K562 (cell line): ENCODE data around the gene ZSCAN21. TPM values are rescaled to one million over a fixed set of nuclear protein-coding genes. Genes with fewer than 3 reads are reported as not detected.

Experiments
- ATAC-seq: fragments of 200-7000 bp; cut with Tn5 transposase; 3 replicates; pipeline ENCODE4 v1.9.1; 2020; ENCODE audit warnings: moderate library complexity
- BruUV-seq: library from RNA; stranded (reverse); fragments of 400-500 nt; replicated peaks from 2 replicates; lab custom pipeline; 2021; lab: Mats Ljungman, UMichigan
- CTCF ChIA-PET: fragments of 300-600 bp; formaldehyde crosslinking; extraction: SDS; loops from one replicate; lab custom pipeline; 2021; ENCODE audit warnings: low intra/inter-chr PET ratio; lab: Yijun Ruan, JAX
- POLR2A ChIA-PET: fragments of 300-600, 350-650 bp; sonication (Branson Sonifier 250); formaldehyde crosslinking; extraction: SDS; loops from one replicate; lab custom pipeline; 2021; ENCODE audit warnings: antibody characterized with exemption, inconsistent platforms; lab: Yijun Ruan, JAX
- DNase-seq, 4 experiments: peaks; one replicate each; pipeline versions ENCODE4 v3.0.0 to v3.0.0-alpha.2; 2011 to 2018; ENCODE audit warnings: low spot score in 3 of 4, mixed read lengths in 3 of 4; ENCODE audit errors: extremely low read depth in 1 of 4
- FAIRE-seq: peaks from 2 replicates; lab custom pipeline; 2011; peaks lifted over from hg19 to GRCh38; lab: Jason Lieb, UNC
- H2AFZ ChIP-seq: 2 replicates; pipeline ENCODE4 v1.6.0; 2011; ENCODE audit warnings: low read depth, low read length, control low read depth, inconsistent platforms
- H3K27ac ChIP-seq: fragments of 200-600 bp; 3 replicates; pipeline ENCODE4 v1.8.0; 2011; ENCODE audit warnings: low read depth, mild to moderate bottlenecking, control low read depth, inconsistent platforms, low read length, moderate library complexity, mixed read lengths; ENCODE audit errors: extremely low read depth
- H3K27me3 ChIP-seq, 2 experiments: fragments of 300-600 bp in 1 of 2; 2 replicates in 1 of 2; 3 replicates in 1 of 2; pipeline versions ENCODE4 v1.6.0 to v1.8.0; 2011; ENCODE audit warnings: inconsistent platforms in 2 of 2, low read length in 2 of 2, mild to moderate bottlenecking in 1 of 2, mixed read lengths in 1 of 2, moderate library complexity in 1 of 2; ENCODE audit not compliant: control insufficient read depth in 2 of 2, insufficient read depth in 2 of 2
- H3K36me3 ChIP-seq: fragments of 300-600 bp; 3 replicates; pipeline ENCODE4 v1.8.0; 2011; ENCODE audit warnings: mild to moderate bottlenecking, low read length, inconsistent platforms; ENCODE audit not compliant: control insufficient read depth, insufficient read depth
- H3K4me1 ChIP-seq, 2 experiments: fragments of 200-600 bp in 1 of 2; replicated peaks in 1 of 2; 2 replicates in 1 of 2; 3 replicates in 1 of 2; pipeline versions ENCODE4 v1.5.1 to v1.8.0; 2011; ENCODE audit warnings: inconsistent platforms in 2 of 2, low read length in 2 of 2, mild to moderate bottlenecking in 1 of 2, mixed read lengths in 1 of 2, moderate library complexity in 1 of 2; ENCODE audit not compliant: control insufficient read depth in 2 of 2, insufficient read depth in 2 of 2
- H3K4me2 ChIP-seq: 2 replicates; pipeline ENCODE4 v1.6.1; 2011; ENCODE audit warnings: low read length, control low read depth, inconsistent platforms, mixed read lengths; ENCODE audit not compliant: insufficient read depth
- H3K4me3 ChIP-seq: fragments of 200-600 bp; sonication (generic), shearing (Covaris generic); 2 replicates; pipeline ENCODE4 v1.5.1; 2016; ENCODE audit warnings: control low read depth, inconsistent platforms
- H3K79me2 ChIP-seq: fragments of 200-600 bp; 3 replicates; pipeline ENCODE4 v1.8.0; 2011; ENCODE audit warnings: low read length, inconsistent platforms; ENCODE audit not compliant: control insufficient read depth, insufficient read depth
- H3K9ac ChIP-seq, 2 experiments: 2 replicates each; pipeline versions ENCODE4 v1.6.0 to v1.6.1; 2011; ENCODE audit warnings: low read depth in 2 of 2, low read length in 2 of 2, control low read depth in 1 of 2, inconsistent platforms in 1 of 2, mild to moderate bottlenecking in 1 of 2, mixed read lengths in 1 of 2; ENCODE audit not compliant: insufficient read depth in 1 of 2
- H3K9me1 ChIP-seq: one replicate; pipeline ENCODE4 v1.6.0; 2011; ENCODE audit warnings: inconsistent platforms, mild to moderate bottlenecking, low read length, moderate library complexity; ENCODE audit not compliant: control insufficient read depth, insufficient read depth
- H3K9me3 ChIP-seq: replicated peaks from 2 replicates; pipeline ENCODE4 v1.5.1; 2011; ENCODE audit warnings: low read depth, low read length, inconsistent platforms; ENCODE audit not compliant: control insufficient read depth, insufficient read depth
- H4K20me1 ChIP-seq: replicated peaks from 2 replicates; pipeline ENCODE4 v1.6.1; 2011; ENCODE audit warnings: low read length, inconsistent platforms, mixed read lengths; ENCODE audit not compliant: control insufficient read depth, insufficient read depth
- DNMT1 ChIP-seq: fragments of 450-650 bp; IDR thresholded peaks from 2 replicates; pipeline ENCODE4 v1.6.1; 2016; ENCODE audit warnings: antibody characterized with exemption, mild to moderate bottlenecking
- JUND ChIP-seq, 2 experiments: IDR thresholded peaks; 2 replicates in 1 of 2; 3 replicates in 1 of 2; pipeline ENCODE4 v1.6.1; 2011; ENCODE audit warnings: borderline replicate concordance in 2 of 2, low read depth in 2 of 2, low read length in 2 of 2, improper control_type of control experiment in 1 of 2, missing biosample characterization in 1 of 2, missing genetic modification characterization in 1 of 2, missing genetic modification reagents in 1 of 2
- MEIS2 ChIP-seq: fragments of 450-650 bp; IDR thresholded peaks from 2 replicates; pipeline ENCODE4 v1.6.1; 2014; ENCODE audit warnings: mild to moderate bottlenecking; ENCODE audit not compliant: partially characterized antibody
- NCOA2 ChIP-seq, 2 experiments: fragments of 450-650 bp; IDR thresholded peaks; 2 replicates each; pipeline ENCODE4 v1.6.1; 2018; ENCODE audit warnings: mild to moderate bottlenecking in 2 of 2, moderate library complexity in 1 of 2; ENCODE audit not compliant: partially characterized antibody in 2 of 2
- NR1H2 ChIP-seq: sonication (generic); formaldehyde crosslinking; IDR thresholded peaks from 2 replicates; pipeline ENCODE4 v1.4.0; 2020; ENCODE audit warnings: mild to moderate bottlenecking, missing genetic modification reagents
- PHB ChIP-seq: fragments of 250-450 bp; sonication (Bioruptor Pico); IDR thresholded peaks from 2 replicates; pipeline ENCODE4 v1.5.0; 2021
- PTBP1 ChIP-seq: fragments of 200-400 bp; formaldehyde crosslinking; IDR thresholded peaks from 2 replicates; pipeline ENCODE4 v1.6.1; 2017; ENCODE audit warnings: low read depth, low read length
- ZBTB7A ChIP-seq: IDR thresholded peaks from 2 replicates; pipeline ENCODE4 v1.6.1; 2011; ENCODE audit warnings: low read depth, mild to moderate bottlenecking, low read length, moderate library complexity, borderline replicate concordance; ENCODE audit not compliant: control insufficient read depth
- ZNF12 ChIP-seq: sonication (generic); formaldehyde crosslinking; IDR thresholded peaks from 2 replicates; pipeline ENCODE4 v1.4.0; 2020; ENCODE audit warnings: mild to moderate bottlenecking, missing genetic modification reagents
- ZNF121 ChIP-seq: sonication (generic); formaldehyde crosslinking; conservative IDR thresholded peaks from 2 replicates; pipeline ENCODE4 v1.8.0; 2022; ENCODE audit warnings: missing genetic modification reagents
- ZNF140 ChIP-seq: fragments of 250-450 bp; sonication (Bioruptor Pico); IDR thresholded peaks from 2 replicates; pipeline ENCODE4 v1.8.0; 2021; ENCODE audit warnings: moderate library complexity, mild to moderate bottlenecking, inconsistent platforms
- ZNF668 ChIP-seq: fragments of 250-450 bp; sonication (Bioruptor Pico); IDR thresholded peaks from 2 replicates; pipeline ENCODE4 v1.8.0; 2022; ENCODE audit warnings: mild to moderate bottlenecking, inconsistent platforms
- WGBS: fragments of 100-300 bp; shearing (Covaris generic); methylation state at CpG from one replicate; pipeline ENCODE4 v1.1.6; 2016; ENCODE audit warnings: low coverage, mixed read lengths; ENCODE audit not compliant: insufficient coverage; ENCODE audit errors: missing lambda C conversion rate; 5-methylcytosine and 5-hydroxymethylcytosine counted together
- in situ Hi-C: fragments of 300-500 bp; cut with MboI; formaldehyde crosslinking; loops from 4 replicates; pipeline ENCODE4 v1.15.0; 2018; ENCODE audit warnings: inconsistent platforms, mixed read lengths
- intact Hi-C: fragments of 100-400 bp; cut with micrococcal nuclease; formaldehyde crosslinking; loops from 2 replicates; pipeline ENCODE4 v1.14.2; 2022
- polyA plus RNA-seq, 8 experiments: library from polyadenylated mRNA; depleted of rRNA in 4 of 8; stranded (reverse) in 5 of 8; unstranded in 3 of 8; fragments of >200 nt; fragmentation: Nextera tagmentation in 2 of 8; fragmentation: Illumina TruSeq in 1 of 8; extraction: Ambion mirVana in 2 of 8; extraction: Trizol in 1 of 8; gene quantifications; 2 replicates each; pipeline versions ENCODE4 v1.2.1 to v1.2.3, GENCODE V29; 2011 to 2014; ENCODE audit warnings: inconsistent platforms in 1 of 8, missing spikeins in 1 of 8
- total RNA-seq, 7 experiments: library from RNA; depleted of rRNA in 6 of 7; stranded (reverse); fragments of >200 nt in 6 of 7; fragmentation: Illumina TruSeq in 2 of 7; extraction: Trizol in 2 of 7; gene quantifications; 2 replicates each; pipeline versions ENCODE4 v1.2.1 to v1.2.3, GENCODE V29; 2011 to 2021; ENCODE audit warnings: low replicate concordance in 1 of 7
- TF ChIP-seq, protein P1 (sequence below): sonication (generic); formaldehyde crosslinking; IDR thresholded peaks from 2 replicates; pipeline ENCODE4 v1.8.0; 2022; ENCODE audit warnings: missing genetic modification reagents, mild to moderate bottlenecking, borderline replicate concordance
- TF ChIP-seq, protein P2 (sequence below): sonication (generic); formaldehyde crosslinking; IDR thresholded peaks from 2 replicates; pipeline ENCODE4 v1.8.0; 2022; ENCODE audit warnings: mild to moderate bottlenecking, missing genetic modification reagents

ZSCAN21 gene
- total and polyA plus RNA-seq, 9 of the 15 experiments (the other 6 are each of a cell fraction or from before 2014, with no cell fraction given), result 5.9 to 15.5 (median 13.2) TPM

GRCh38 chr7:100102950-100103840 lies 53.6 kb downstream of the ZSCAN21 start:
- WGBS, result 76% methylated on average over 17 of the region's 17 CpGs
- intact Hi-C loops, result no loop called here
- TF ChIP-seq MEIS2 (peak; percentile 80), ZNF140 (no peak), PTBP1 (no peak), NCOA2 (IDR thresholded peaks at IDR 0.05; ENCODE audit: partially characterized antibody in 2 of 2) (no peak), PHB (no peak), ZNF668 (CRISPR knock-in tag) (no peak), ZNF12 (CRISPR knock-in tag) (no peak), ZNF121 (CRISPR knock-in tag) (peak; percentile 93), DNMT1 (no peak), ZBTB7A (no peak), JUND (IDR thresholded peaks at IDR 0.05; ENCODE audit: borderline replicate concordance, low read depth, low read length) (peak; percentile 33; the same call in 1 of the 2 replicates), JUND (tag; IDR thresholded peaks at IDR 0.05; ENCODE audit: borderline replicate concordance, low read depth, low read length) (no peak), NR1H2 (CRISPR knock-in tag) (no peak)
- TF ChIP-seq, protein P1, sequence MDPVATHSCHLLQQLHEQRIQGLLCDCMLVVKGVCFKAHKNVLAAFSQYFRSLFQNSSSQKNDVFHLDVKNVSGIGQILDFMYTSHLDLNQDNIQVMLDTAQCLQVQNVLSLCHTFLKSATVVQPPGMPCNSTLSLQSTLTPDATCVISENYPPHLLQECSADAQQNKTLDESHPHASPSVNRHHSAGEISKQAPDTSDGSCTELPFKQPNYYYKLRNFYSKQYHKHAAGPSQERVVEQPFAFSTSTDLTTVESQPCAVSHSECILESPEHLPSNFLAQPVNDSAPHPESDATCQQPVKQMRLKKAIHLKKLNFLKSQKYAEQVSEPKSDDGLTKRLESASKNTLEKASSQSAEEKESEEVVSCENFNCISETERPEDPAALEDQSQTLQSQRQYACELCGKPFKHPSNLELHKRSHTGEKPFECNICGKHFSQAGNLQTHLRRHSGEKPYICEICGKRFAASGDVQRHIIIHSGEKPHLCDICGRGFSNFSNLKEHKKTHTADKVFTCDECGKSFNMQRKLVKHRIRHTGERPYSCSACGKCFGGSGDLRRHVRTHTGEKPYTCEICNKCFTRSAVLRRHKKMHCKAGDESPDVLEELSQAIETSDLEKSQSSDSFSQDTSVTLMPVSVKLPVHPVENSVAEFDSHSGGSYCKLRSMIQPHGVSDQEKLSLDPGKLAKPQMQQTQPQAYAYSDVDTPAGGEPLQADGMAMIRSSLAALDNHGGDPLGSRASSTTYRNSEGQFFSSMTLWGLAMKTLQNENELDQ (CRISPR knock-in tag), result no peak
- TF ChIP-seq, protein P2, sequence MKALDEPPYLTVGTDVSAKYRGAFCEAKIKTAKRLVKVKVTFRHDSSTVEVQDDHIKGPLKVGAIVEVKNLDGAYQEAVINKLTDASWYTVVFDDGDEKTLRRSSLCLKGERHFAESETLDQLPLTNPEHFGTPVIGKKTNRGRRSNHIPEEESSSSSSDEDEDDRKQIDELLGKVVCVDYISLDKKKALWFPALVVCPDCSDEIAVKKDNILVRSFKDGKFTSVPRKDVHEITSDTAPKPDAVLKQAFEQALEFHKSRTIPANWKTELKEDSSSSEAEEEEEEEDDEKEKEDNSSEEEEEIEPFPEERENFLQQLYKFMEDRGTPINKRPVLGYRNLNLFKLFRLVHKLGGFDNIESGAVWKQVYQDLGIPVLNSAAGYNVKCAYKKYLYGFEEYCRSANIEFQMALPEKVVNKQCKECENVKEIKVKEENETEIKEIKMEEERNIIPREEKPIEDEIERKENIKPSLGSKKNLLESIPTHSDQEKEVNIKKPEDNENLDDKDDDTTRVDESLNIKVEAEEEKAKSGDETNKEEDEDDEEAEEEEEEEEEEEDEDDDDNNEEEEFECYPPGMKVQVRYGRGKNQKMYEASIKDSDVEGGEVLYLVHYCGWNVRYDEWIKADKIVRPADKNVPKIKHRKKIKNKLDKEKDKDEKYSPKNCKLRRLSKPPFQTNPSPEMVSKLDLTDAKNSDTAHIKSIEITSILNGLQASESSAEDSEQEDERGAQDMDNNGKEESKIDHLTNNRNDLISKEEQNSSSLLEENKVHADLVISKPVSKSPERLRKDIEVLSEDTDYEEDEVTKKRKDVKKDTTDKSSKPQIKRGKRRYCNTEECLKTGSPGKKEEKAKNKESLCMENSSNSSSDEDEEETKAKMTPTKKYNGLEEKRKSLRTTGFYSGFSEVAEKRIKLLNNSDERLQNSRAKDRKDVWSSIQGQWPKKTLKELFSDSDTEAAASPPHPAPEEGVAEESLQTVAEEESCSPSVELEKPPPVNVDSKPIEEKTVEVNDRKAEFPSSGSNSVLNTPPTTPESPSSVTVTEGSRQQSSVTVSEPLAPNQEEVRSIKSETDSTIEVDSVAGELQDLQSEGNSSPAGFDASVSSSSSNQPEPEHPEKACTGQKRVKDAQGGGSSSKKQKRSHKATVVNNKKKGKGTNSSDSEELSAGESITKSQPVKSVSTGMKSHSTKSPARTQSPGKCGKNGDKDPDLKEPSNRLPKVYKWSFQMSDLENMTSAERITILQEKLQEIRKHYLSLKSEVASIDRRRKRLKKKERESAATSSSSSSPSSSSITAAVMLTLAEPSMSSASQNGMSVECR (CRISPR knock-in tag), result no peak

More at GRCh38 chr7:100102950-100103840, 53.6 kb downstream of the ZSCAN21 start:
- no peak overlapping the region; the same call in 1 of the 3 replicates for H3K27ac ChIP-seq
- in situ Hi-C loops, result no loop called here
- peaks cover 23% of the 10 kb centered on the region for H4K20me1 ChIP-seq
- no peak overlapping the region for H3K4me3 ChIP-seq
- H3K9me3 ChIP-seq, result no peaks in the 10 kb centered on the region
- H2AFZ ChIP-seq, result no peak overlapping the region
- H3K9ac ChIP-seq, result peak overlapping the region; percentile 99 to 100; a peak in 3 of 4 replicates
- DNase-seq (peak in 1 of 4 experiments; percentile 40), FAIRE-seq (peak; percentile 75), ATAC-seq (no peak)
- peak overlapping the region; percentile 92; the same call in 1 of the 2 replicates for H3K4me2 ChIP-seq
- POLR2A ChIA-PET, result interaction anchor here (0.7 to 4.6 kb wide), 7 partner anchors 10 to 595 kb away, joined by 3 to 115 read pairs (median 20); partner anchors contain the start of genes COPS6 and MBLAC1
- no peaks in the 10 kb centered on the region for H3K27me3 ChIP-seq
- H3K9me1 ChIP-seq, result peaks cover 3% of the 10 kb centered on the region
- CTCF ChIA-PET, result interaction anchor here (0.6 kb wide), 1 partner anchor 127 kb away, joined by 6 read pairs; no protein-coding TSS in a partner anchor
- H3K79me2 ChIP-seq, result peaks cover 39% of the 10 kb centered on the region
- BruUV-seq, result no TSS peak
- peaks cover 65% of the 10 kb centered on the region for H3K36me3 ChIP-seq
- peaks cover 9 to 51% of the 10 kb centered on the region in 2 experiments; a peak in 4 of 5 replicates for H3K4me1 ChIP-seq
